IMR-90 (cell line): Measurements from ENCODE around the gene NLRX1. TPM values are rescaled to one million over a fixed set of nuclear protein-coding genes. Genes with fewer than 3 reads are reported as not detected.

Experiments
- ATAC-seq: fragments of 200-7000 bp; cut with Tn5 transposase; 2 replicates; pipeline ENCODE4 v1.9.1; 2020; ENCODE audit warnings: low read depth, mild to moderate bottlenecking, moderate library complexity
- BruUV-seq: library from RNA; stranded (reverse); fragments of 400-500 nt; replicated peaks from 2 replicates; lab custom pipeline; 2021; lab: Mats Ljungman, UMichigan
- CTCF ChIA-PET: fragments of 300-600 bp; formaldehyde crosslinking; extraction: SDS; loops from one replicate; lab custom pipeline; 2021; ENCODE audit warnings: antibody characterized with exemption; lab: Yijun Ruan, JAX
- POLR2A ChIA-PET: fragments of 300-600 bp; sonication (Branson Sonifier 250); formaldehyde crosslinking; loops from one replicate; lab custom pipeline; 2022; ENCODE audit warnings: antibody characterized with exemption; ENCODE audit not compliant: unreplicated experiment; lab: Charles Lee
- DNase-seq: peaks from one replicate; pipeline ENCODE4 v3.0.0; 2013
- H2AFZ ChIP-seq: replicated peaks from 2 replicates; pipeline ENCODE3; 2013; ENCODE audit warnings: low read length, mild to moderate bottlenecking; ENCODE audit not compliant: poor library complexity
- H2AK5ac ChIP-seq: 2 replicates; pipeline ENCODE4 v1.6.1; 2013; ENCODE audit warnings: low read depth, low read length, inconsistent platforms
- H2AK9ac ChIP-seq: replicated peaks from 2 replicates; pipeline ENCODE3; 2013; ENCODE audit warnings: mild to moderate bottlenecking, low read depth, low read length, moderate library complexity; ENCODE audit not compliant: poor library complexity
- H2BK120ac ChIP-seq: 2 replicates; pipeline ENCODE4 v1.6.1; 2013; ENCODE audit warnings: low read depth, low read length, inconsistent platforms
- H2BK15ac ChIP-seq: 3 replicates; pipeline ENCODE4 v1.6.1; 2013; ENCODE audit warnings: low read depth, low read length, inconsistent platforms
- H2BK20ac ChIP-seq: 2 replicates; pipeline ENCODE4 v1.6.1; 2013; ENCODE audit warnings: low read depth, mild to moderate bottlenecking, inconsistent platforms, low read length, moderate library complexity
- H2BK5ac ChIP-seq: 2 replicates; pipeline ENCODE4 v1.6.1; 2013; ENCODE audit warnings: mild to moderate bottlenecking, low read depth, low read length, inconsistent platforms; ENCODE audit not compliant: poor library complexity, severe bottlenecking
- H3K14ac ChIP-seq: replicated peaks from 2 replicates; pipeline ENCODE4 v1.6.1; 2013; ENCODE audit warnings: low read depth, low read length, inconsistent platforms
- H3K18ac ChIP-seq: 2 replicates; pipeline ENCODE4 v1.6.1; 2013; ENCODE audit warnings: low read depth, low read length, control low read depth
- H3K23ac ChIP-seq: 2 replicates; pipeline ENCODE4 v1.6.1; 2013; ENCODE audit warnings: low read depth, low read length, inconsistent platforms
- H3K27ac ChIP-seq: 2 replicates; pipeline ENCODE4 v1.5.1; 2013; ENCODE audit warnings: mild to moderate bottlenecking, control low read depth, low read length; ENCODE audit not compliant: insufficient read depth
- H3K27me3 ChIP-seq: 2 replicates; pipeline ENCODE4 v1.6.1; 2013; ENCODE audit warnings: low read length; ENCODE audit not compliant: control insufficient read depth, insufficient read depth
- H3K36me3 ChIP-seq: 2 replicates; pipeline ENCODE4 v1.6.1; 2013; ENCODE audit warnings: low read length, mixed read lengths; ENCODE audit not compliant: control insufficient read depth, insufficient read depth
- H3K4ac ChIP-seq: 2 replicates; pipeline ENCODE4 v1.6.1; 2013; ENCODE audit warnings: low read depth, low read length, inconsistent platforms
- H3K4me1 ChIP-seq: 2 replicates; pipeline ENCODE4 v1.6.1; 2013; ENCODE audit warnings: low read length, mixed read lengths; ENCODE audit not compliant: control insufficient read depth, insufficient read depth
- H3K4me2 ChIP-seq: 2 replicates; pipeline ENCODE4 v1.6.1; 2013; ENCODE audit warnings: low read depth, mild to moderate bottlenecking, control low read depth, low read length, moderate library complexity
- H3K4me3 ChIP-seq: 2 replicates; pipeline ENCODE4 v1.5.1; 2013; ENCODE audit warnings: low read depth, mild to moderate bottlenecking, control low read depth, low read length, moderate library complexity; ENCODE audit not compliant: insufficient read depth
- H3K56ac ChIP-seq: 2 replicates; pipeline ENCODE4 v1.6.1; 2013; ENCODE audit warnings: low read length, inconsistent platforms; ENCODE audit not compliant: insufficient read depth; ENCODE audit errors: extremely low read depth
- H3K79me1 ChIP-seq, 2 experiments: 2 replicates each; pipeline ENCODE4 v1.6.1; 2013; ENCODE audit warnings: low read length in 2 of 2, inconsistent platforms in 1 of 2, low read depth in 1 of 2
- H3K9ac ChIP-seq: 2 replicates; pipeline ENCODE4 v1.6.1; 2013; ENCODE audit warnings: low read depth, low read length, control low read depth
- H3K9me1 ChIP-seq: 2 replicates; pipeline ENCODE4 v1.6.1; 2013; ENCODE audit warnings: low read length, inconsistent platforms; ENCODE audit not compliant: insufficient read depth
- H3K9me3 ChIP-seq: 2 replicates; pipeline ENCODE4 v1.6.1; 2013; ENCODE audit warnings: low read length; ENCODE audit not compliant: control insufficient read depth, insufficient read depth
- H4K20me1 ChIP-seq: 2 replicates; pipeline ENCODE4 v1.6.1; 2013; ENCODE audit warnings: low read length, inconsistent platforms; ENCODE audit not compliant: insufficient read depth
- H4K5ac ChIP-seq: 2 replicates; pipeline ENCODE4 v1.6.1; 2013; ENCODE audit warnings: mild to moderate bottlenecking, low read depth, low read length, control low read depth
- H4K8ac ChIP-seq, 2 experiments: 2 replicates each; pipeline ENCODE4 v1.6.1; 2013; ENCODE audit warnings: low read depth in 2 of 2, low read length in 2 of 2, control low read depth in 1 of 2, inconsistent platforms in 1 of 2
- H4K91ac ChIP-seq: 2 replicates; pipeline ENCODE4 v1.6.1; 2013; ENCODE audit warnings: low read depth, low read length, inconsistent platforms; ENCODE audit not compliant: insufficient read depth
- CTCF ChIP-seq: conservative IDR thresholded peaks from 2 replicates; pipeline ENCODE4 v1.5.1; 2012; ENCODE audit warnings: mild to moderate bottlenecking, low read depth, low read length, improper control_type of control experiment
- FOS ChIP-seq: fragments of 150-350 bp; IDR thresholded peaks from 2 replicates; pipeline ENCODE4 v1.6.1; 2016; ENCODE audit warnings: low read depth, low read length
- MAZ ChIP-seq: IDR thresholded peaks from 2 replicates; pipeline ENCODE4 v1.6.1; 2012; ENCODE audit warnings: low read depth, mild to moderate bottlenecking, low read length, improper control_type of control experiment, moderate library complexity, borderline replicate concordance
- NFE2L2 ChIP-seq: fragments of 150-350 bp; IDR thresholded peaks from 2 replicates; pipeline ENCODE4 v1.6.1; 2016; ENCODE audit warnings: low read depth, mild to moderate bottlenecking, low read length
- POLR2A ChIP-seq: IDR thresholded peaks from 2 replicates; pipeline ENCODE4 v1.6.1; 2012; ENCODE audit warnings: mild to moderate bottlenecking, low read depth, low read length
- RCOR1 ChIP-seq: IDR thresholded peaks from 2 replicates; pipeline ENCODE4 v1.6.1; 2012; ENCODE audit warnings: mild to moderate bottlenecking, low read length, improper control_type of control experiment; ENCODE audit not compliant: insufficient replicate concordance
- RFX5 ChIP-seq: IDR thresholded peaks from 2 replicates; pipeline ENCODE4 v1.8.0; 2012; ENCODE audit warnings: low read depth, mild to moderate bottlenecking, low read length, moderate library complexity
- WGBS, 2 experiments: methylation state at CpG; one replicate each; pipeline versions ENCODE4 v1.1.5 to v1.1.7; 2013; ENCODE audit warnings: missing lambda C conversion rate in 2 of 2; ENCODE audit not compliant: insufficient read length in 1 of 2; ENCODE audit errors: extremely low coverage in 2 of 2; 5-methylcytosine and 5-hydroxymethylcytosine counted together
- dilution Hi-C: fragments of 300-500 bp; cut with HindIII; formaldehyde crosslinking; loops from one replicate; pipeline ENCODE4 v1.14.3; 2018; ENCODE audit warnings: low sequenced_read_pairs; ENCODE audit not compliant: unreplicated experiment
- in situ Hi-C: fragments of 300-500 bp; cut with MboI; formaldehyde crosslinking; loops from 3 replicates; pipeline ENCODE4 v1.14.3; 2019; ENCODE audit warnings: low sequenced_read_pairs, inconsistent platforms, mixed read lengths
- intact Hi-C: fragments of 100-400 bp; cut with micrococcal nuclease; formaldehyde crosslinking; loops from 2 replicates; pipeline ENCODE4 v1.10.0; 2022
- polyA plus RNA-seq, 3 experiments: library from polyadenylated mRNA; depleted of rRNA; stranded (reverse); fragments of >200 nt; gene quantifications; 2 replicates each; pipeline ENCODE4 v1.2.3, GENCODE V29; 2012; ENCODE audit warnings: low replicate concordance in 1 of 3
- total RNA-seq: library from RNA; depleted of rRNA; stranded (reverse); fragments of >200 nt; gene quantifications from 2 replicates; pipeline ENCODE4 v1.2.3, GENCODE V29; 2012

NLRX1 gene
- total and polyA plus RNA-seq, 2 of the 4 experiments (the other 2 are of a cell fraction): 3.0 to 4.9 TPM

- Histone ChIP-seq H2BK15ac (no peak overlapping the region), H3K9me3 (no peaks in the 10 kb centered on the region), H2AK5ac (no peak overlapping the region), H3K9me1 (0 out of 2 replicates have a peak, but pooled peaks cover 8% of the 10 kb centered on the region), H3K56ac (no peak overlapping the region), H3K4ac (no peak overlapping the region), H3K14ac (no peak overlapping the region), H2AK9ac (peak overlapping the region; percentile 42), H4K5ac (no peak overlapping the region), H3K23ac (no peak overlapping the region), H4K91ac (no peak overlapping the region), H3K4me3 (no peak overlapping the region), H3K9ac (no peak overlapping the region), H2BK120ac (no peak overlapping the region), H2BK20ac (no peak overlapping the region), H3K36me3 (peaks cover 10% of the 10 kb centered on the region; the same call in 1 of the 2 replicates), H3K27me3 (peaks cover 4% of the 10 kb centered on the region), H4K8ac (no peak overlapping the region), H3K79me1 (no peaks in the 10 kb centered on the region), H4K20me1 (no peaks in the 10 kb centered on the region), H3K4me1 (no peaks in the 10 kb centered on the region; the same call in 1 of the 2 replicates), H2BK5ac (no peak overlapping the region), H3K27ac (no peak overlapping the region), H2AFZ (no peak overlapping the region), H3K18ac (no peak overlapping the region), H3K4me2 (no peak overlapping the region)
- 80% methylated on average over 1 of the region's 6 CpGs; no CpG with 5 or more reads in 1 of the 2 experiments for WGBS, 2 experiments
- in situ Hi-C loops: no loop called here
- dilution Hi-C loops: no loop called here
- intact Hi-C loops: no loop called here
- POLR2A ChIA-PET: no interaction called here
- no peak for ATAC-seq
- TF ChIP-seq FOS: no peak
- no peak for TF ChIP-seq MAZ
- TF ChIP-seq POLR2A: no peak
- no peak for TF ChIP-seq RFX5
- no peak for TF ChIP-seq NFE2L2
- TF ChIP-seq CTCF: no peak
- no peak for TF ChIP-seq RCOR1
- no peak for DNase-seq
- no TSS peak for BruUV-seq
- CTCF ChIA-PET: no interaction called here
Measured at GRCh38 chr11:119180729-119181676, 12.5 kb downstream of the NLRX1 start.
